GM23248 (cell line): Measurements from ENCODE around the gene ACCSL. TPM values are rescaled to one million over a fixed set of nuclear protein-coding genes. Genes with fewer than 3 reads are reported as not detected.

ENCODE experiments used
- DNase-seq: peaks from one replicate; pipeline ENCODE4 v3.0.0-alpha.2; 2015
- H2AFZ ChIP-seq: fragments of 200-600 bp; sonication (generic); 2 replicates; pipeline ENCODE4 v1.6.1; 2016; ENCODE audit warnings: antibody characterized with exemption
- H3F3A ChIP-seq: fragments of 200-600 bp; sonication (generic); 2 replicates; pipeline ENCODE4 v1.6.1; 2016; ENCODE audit warnings: mild to moderate bottlenecking, antibody characterized with exemption, mixed run types; ENCODE audit not compliant: insufficient read depth
- H3K27ac ChIP-seq: fragments of 200-600 bp; sonication (generic); 2 replicates; pipeline ENCODE4 v1.5.1; 2016; ENCODE audit warnings: mild to moderate bottlenecking
- H3K27me3 ChIP-seq: fragments of 200-600 bp; sonication (generic); replicated peaks from 2 replicates; pipeline ENCODE4 v1.6.1; 2016; ENCODE audit warnings: mild to moderate bottlenecking; ENCODE audit not compliant: insufficient read depth
- H3K36me3 ChIP-seq: fragments of 200-600 bp; sonication (generic); 2 replicates; pipeline ENCODE4 v1.6.1; 2016; ENCODE audit warnings: low read depth, mild to moderate bottlenecking
- H3K4me1 ChIP-seq: fragments of 200-600 bp; sonication (generic); 2 replicates; pipeline ENCODE4 v1.6.1; 2016; ENCODE audit warnings: mild to moderate bottlenecking; ENCODE audit not compliant: insufficient read depth
- H3K4me2 ChIP-seq: fragments of 200-600 bp; sonication (generic); one replicate; pipeline ENCODE4 v1.6.1; 2016; ENCODE audit warnings: mild to moderate bottlenecking; ENCODE audit not compliant: unreplicated experiment
- H3K4me3 ChIP-seq: fragments of 200-600 bp; sonication (generic); 2 replicates; pipeline ENCODE4 v1.5.1; 2016; ENCODE audit warnings: mild to moderate bottlenecking
- H3K79me2 ChIP-seq: fragments of 200-600 bp; sonication (generic); 2 replicates; pipeline ENCODE4 v1.6.1; 2016; ENCODE audit warnings: mild to moderate bottlenecking; ENCODE audit not compliant: insufficient read depth
- H3K9ac ChIP-seq: fragments of 200-600 bp; sonication (generic); 2 replicates; pipeline ENCODE4 v1.6.1; 2016; ENCODE audit warnings: mild to moderate bottlenecking
- H3K9me2 ChIP-seq: fragments of 200-600 bp; sonication (generic); 2 replicates; pipeline ENCODE4 v1.6.1; 2016; ENCODE audit warnings: mixed run types, mild to moderate bottlenecking, moderate library complexity; ENCODE audit not compliant: insufficient read depth
- H3K9me3 ChIP-seq: fragments of 200-600 bp; sonication (generic); one replicate; pipeline ENCODE4 v1.6.1; 2017; ENCODE audit warnings: low read depth
- H4K20me1 ChIP-seq: fragments of 200-600 bp; sonication (generic); 2 replicates; pipeline ENCODE4 v1.6.0; 2016; ENCODE audit not compliant: insufficient read depth
- EZH2 ChIP-seq: fragments of 200-600 bp; sonication (generic); IDR thresholded peaks from 2 replicates; pipeline ENCODE4 v1.6.1; 2018; ENCODE audit warnings: antibody characterized with exemption, mild to moderate bottlenecking; ENCODE audit not compliant: insufficient read depth, poor library complexity, severe bottlenecking
- EZH2phosphoT487 ChIP-seq: fragments of 200-600 bp; sonication (generic); IDR thresholded peaks from 2 replicates; pipeline ENCODE4 v1.6.1; 2018; ENCODE audit warnings: antibody characterized with exemption, moderate library complexity, mild to moderate bottlenecking, low read depth; ENCODE audit not compliant: insufficient read depth
- WGBS, 2 experiments: methylation state at CpG; one replicate each; pipeline ENCODE4 v1.1.6; 2015 to 2017; ENCODE audit warnings: low lambda C conversion rate in 2 of 2, low coverage in 1 of 2; ENCODE audit errors: missing lambda C conversion rate in 2 of 2; 5-methylcytosine and 5-hydroxymethylcytosine counted together
- in situ Hi-C: fragments of 300-500 bp; cut with MboI; formaldehyde crosslinking; loops from 2 replicates; pipeline ENCODE4 v1.15.0; 2020
- polyA plus RNA-seq: library from polyadenylated mRNA; unstranded; fragments of >200 nt; fragmentation: Nextera tagmentation; extraction: Ambion mirVana; gene quantifications from 2 replicates; pipeline ENCODE4 v1.2.1, GENCODE V29; 2016
- total RNA-seq: library from RNA; depleted of rRNA; stranded (reverse); fragments of >200 nt; shearing (Covaris generic); gene quantifications from 2 replicates; pipeline ENCODE4 v1.2.3, GENCODE V29; 2014

Gene ACCSL
- total and polyA plus RNA-seq, 2 experiments from 2014 or later: not detected

GRCh38 chr11:44058275-44058674 lies 10.5 kb downstream of the ACCSL start:
- Histone ChIP-seq H3F3A (no peaks in the 10 kb centered on the region), H3K9ac (no peak overlapping the region), H3K4me1 (no peaks in the 10 kb centered on the region), H2AFZ (no peak overlapping the region), H3K4me3 (no peak overlapping the region), H4K20me1 (no peaks in the 10 kb centered on the region), H3K27ac (no peak overlapping the region), H3K79me2 (no peaks in the 10 kb centered on the region), H3K4me2 (no peak overlapping the region), H3K9me3 (no peaks in the 10 kb centered on the region), H3K36me3 (no peaks in the 10 kb centered on the region), H3K9me2 (no peaks in the 10 kb centered on the region), H3K27me3 (0 out of 2 replicates have a peak, but pooled peaks cover 4% of the 10 kb centered on the region)
- WGBS, 2 experiments: 84 to 92% methylated on average over 6 of the region's 6 CpGs
- TF ChIP-seq EZH2phosphoT487: no peak
- no peak for TF ChIP-seq EZH2
- in situ Hi-C loops: loop anchor here (10.0 kb wide), 1 partner anchor 163 kb away; no protein-coding TSS in a partner anchor
- no peak for DNase-seq

GRCh38 chr11:44065161-44065661 lies 17.4 kb downstream of the ACCSL start:
- Histone ChIP-seq H3K79me2 (no peaks in the 10 kb centered on the region), H3F3A (peaks cover 8% of the 10 kb centered on the region), H3K4me3 (peak overlapping the region; percentile 96), H2AFZ (peak overlapping the region; percentile 96), H3K27ac (peak overlapping the region; percentile 95), H3K9me2 (no peaks in the 10 kb centered on the region), H3K36me3 (no peaks in the 10 kb centered on the region), H4K20me1 (no peaks in the 10 kb centered on the region), H3K9me3 (no peaks in the 10 kb centered on the region), H3K4me1 (0 out of 2 replicates have a peak, but pooled peaks cover 6% of the 10 kb centered on the region), H3K27me3 (no peaks in the 10 kb centered on the region), H3K9ac (peak overlapping the region; percentile 98), H3K4me2 (peak overlapping the region; percentile 94)
- 50 to 51% methylated on average over 4 of the region's 4 CpGs for WGBS, 2 experiments
- in situ Hi-C loops: no loop called here
- no peak for DNase-seq
- TF ChIP-seq EZH2: no peak
- TF ChIP-seq EZH2phosphoT487: no peak

DNA sequence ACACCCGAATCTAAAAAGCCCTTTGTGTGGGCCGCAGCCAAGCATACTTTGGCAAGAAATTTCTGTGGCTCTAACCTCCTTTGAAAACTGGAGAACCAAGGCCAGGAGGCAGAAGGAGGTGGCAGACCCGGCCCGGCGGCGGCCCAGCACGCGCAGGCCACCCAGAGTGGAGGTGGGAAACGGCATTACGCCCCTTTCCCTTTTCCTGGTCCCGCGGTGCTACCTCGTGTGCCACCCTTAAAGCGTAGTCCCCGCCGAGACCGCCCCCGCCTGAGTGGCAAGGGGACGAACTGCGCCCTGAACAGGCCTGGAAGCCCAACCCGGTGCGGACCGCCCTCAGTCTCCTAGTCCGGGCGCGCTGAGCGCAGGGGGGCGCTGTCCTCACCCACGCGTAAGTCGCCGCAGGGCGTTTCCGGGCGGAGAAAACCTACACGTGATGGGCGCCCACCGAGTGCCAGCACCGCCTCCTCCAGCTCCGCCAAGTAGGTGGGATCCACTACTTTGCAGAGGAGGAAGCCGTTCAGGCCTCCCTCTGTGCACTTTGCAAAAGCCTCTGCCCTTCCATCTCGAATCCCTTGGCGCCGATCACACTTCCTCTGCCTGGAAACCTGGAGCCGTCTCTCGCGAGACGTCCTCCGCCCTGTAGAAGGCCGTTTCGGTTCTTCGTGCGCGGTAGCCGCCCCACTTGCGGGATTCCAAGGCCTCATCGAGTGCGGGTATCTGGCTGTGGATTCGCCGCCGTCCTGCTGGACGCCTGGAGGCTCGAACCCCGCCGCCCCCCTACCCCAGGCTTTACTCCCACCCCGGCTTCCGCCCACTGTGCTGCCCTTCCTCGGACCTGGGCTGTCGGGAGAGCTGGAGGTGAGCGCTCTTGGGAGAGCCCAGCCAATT lies 18.3 kb downstream of the ACCSL start, which contains the start of gene ACCS:
Gene ACCS (plus strand): TSS at position 430 of the 891 bp plus-strand sequence. CDS start 1,358 bp downstream, outside the sequence.
- no peaks in the 10 kb centered on the region for H3K9me2 ChIP-seq
- H3K9ac ChIP-seq: peak within 1 kb of the TSS; percentile 98
- peak within 1 kb of the TSS; percentile 96 for H2AFZ ChIP-seq
- peak within 1 kb of the TSS; percentile 96 for H3K4me3 ChIP-seq
- peak within 1 kb of the TSS; percentile 95 for H3K27ac ChIP-seq
- H3K36me3 ChIP-seq: no peaks in the 10 kb centered on the region
- in situ Hi-C loops: no loop called here
- DNase-seq: peak; percentile 97
- 0 out of 2 replicates have a peak, but pooled peaks cover 6% of the 10 kb centered on the region for H3K4me1 ChIP-seq
- no peaks in the 10 kb centered on the region for H3K9me3 ChIP-seq
- no peaks in the 10 kb centered on the region for H4K20me1 ChIP-seq
- TF ChIP-seq EZH2 (no peak), EZH2phosphoT487 (no peak)
- H3F3A ChIP-seq: peaks cover 8% of the 10 kb centered on the region
- H3K79me2 ChIP-seq: no peaks in the 10 kb centered on the region
- peak within 1 kb of the TSS; percentile 94 for H3K4me2 ChIP-seq
- 1 to 2% methylated on average over 58 to 70 of the region's 70 CpGs for WGBS, 2 experiments
- H3K27me3 ChIP-seq: no peaks in the 10 kb centered on the region

DNA sequence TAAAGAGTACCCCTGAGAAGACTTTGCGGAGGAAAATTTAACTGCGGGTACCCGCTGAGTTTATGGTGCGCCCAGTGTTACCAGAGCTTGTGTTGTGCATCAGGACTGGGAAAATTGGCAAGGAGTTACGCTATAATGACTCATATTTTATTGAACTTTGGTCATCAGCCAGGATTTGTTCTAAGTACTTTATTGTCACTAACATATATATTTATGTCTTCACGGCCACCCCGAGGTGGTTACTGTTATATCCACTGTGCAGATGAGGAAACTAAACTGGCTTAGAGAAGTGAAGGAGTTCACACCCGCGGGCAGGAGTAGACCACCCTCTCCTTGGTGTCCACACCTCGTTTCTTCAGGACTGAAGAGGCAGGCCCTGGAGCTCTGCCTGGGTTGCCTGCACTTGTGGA lies 19.0 kb downstream of the ACCSL start:
- in situ Hi-C loops: no loop called here
- H3F3A ChIP-seq: peaks cover 8% of the 10 kb centered on the region
- TF ChIP-seq EZH2 (no peak), EZH2phosphoT487 (no peak)
- H2AFZ ChIP-seq: peak overlapping the region; percentile 96
- no peaks in the 10 kb centered on the region for H4K20me1 ChIP-seq
- peak; percentile 88 for DNase-seq
- H3K9me3 ChIP-seq: no peaks in the 10 kb centered on the region
- no peaks in the 10 kb centered on the region; the same call in 1 of the 2 replicates for H3K36me3 ChIP-seq
- 0 out of 2 replicates have a peak, but pooled peaks cover 6% of the 10 kb centered on the region for H3K4me1 ChIP-seq
- H3K4me2 ChIP-seq: peak overlapping the region; percentile 94
- no peaks in the 10 kb centered on the region for H3K27me3 ChIP-seq
- peak overlapping the region; percentile 95 for H3K27ac ChIP-seq
- no peaks in the 10 kb centered on the region for H3K9me2 ChIP-seq
- peak overlapping the region; percentile 96 for H3K4me3 ChIP-seq
- WGBS, 2 experiments: 2% methylated on average over 10 of the region's 10 CpGs
- H3K79me2 ChIP-seq: no peaks in the 10 kb centered on the region
- peak overlapping the region; percentile 98 for H3K9ac ChIP-seq
